Right atrium auricular region (tissue), 2 donors: ENCODE results near the gene TMEM243. TPM values are rescaled to one million over a fixed set of nuclear protein-coding genes. Genes with fewer than 3 reads are reported as not detected.

Experiments
- DNase-seq: peaks from one replicate; pipeline ENCODE4 v3.0.0-alpha.2; 2019; ENCODE audit warnings: low spot score
- H3K27ac ChIP-seq, 2 donors: fragments of 200-600 bp; sonication (generic); 1 replicate in 1 of 2; 2 replicates in 1 of 2; pipeline ENCODE4 v1.5.1; 2016 to 2019
- H3K27me3 ChIP-seq, 2 donors: fragments of 200-600 bp; sonication (generic); one replicate each; pipeline versions ENCODE4 v1.5.1 to v1.6.0; 2017 to 2019
- H3K36me3 ChIP-seq: fragments of 200-600 bp; sonication (generic); one replicate; pipeline ENCODE4 v1.5.1; 2016
- H3K4me1 ChIP-seq, 2 donors: fragments of 200-600 bp; sonication (generic); one replicate each; pipeline versions ENCODE4 v1.5.1 to v1.6.0; 2017 to 2019
- H3K4me3 ChIP-seq, 2 donors: fragments of 200-600 bp; sonication (generic); 1 replicate in 1 of 2; 2 replicates in 1 of 2; pipeline ENCODE4 v1.5.1; 2017 to 2019; ENCODE audit warnings: mild to moderate bottlenecking in 1 of 2, moderate library complexity in 1 of 2
- H3K9me3 ChIP-seq, 2 donors: fragments of 200-600 bp; sonication (generic); one replicate each; pipeline ENCODE4 v1.5.1; 2019
- total RNA-seq, 2 donors: library from RNA; depleted of rRNA; stranded (reverse); fragments of >200 nt; gene quantifications; one replicate each; pipeline ENCODE4 v1.1.0, GENCODE V29; 2016
- TF ChIP-seq, protein P1 (sequence below), 2 donors: fragments of 200-600 bp; sonication (generic); IDR thresholded peaks; one replicate each; pipeline ENCODE4 v1.5.1; 2019; ENCODE audit warnings: antibody characterized with exemption in 2 of 2

The TMEM243 gene
- total RNA-seq, 2 donors from 2014 or later: 5.6 to 17.9 TPM

- TF ChIP-seq, protein P1, sequence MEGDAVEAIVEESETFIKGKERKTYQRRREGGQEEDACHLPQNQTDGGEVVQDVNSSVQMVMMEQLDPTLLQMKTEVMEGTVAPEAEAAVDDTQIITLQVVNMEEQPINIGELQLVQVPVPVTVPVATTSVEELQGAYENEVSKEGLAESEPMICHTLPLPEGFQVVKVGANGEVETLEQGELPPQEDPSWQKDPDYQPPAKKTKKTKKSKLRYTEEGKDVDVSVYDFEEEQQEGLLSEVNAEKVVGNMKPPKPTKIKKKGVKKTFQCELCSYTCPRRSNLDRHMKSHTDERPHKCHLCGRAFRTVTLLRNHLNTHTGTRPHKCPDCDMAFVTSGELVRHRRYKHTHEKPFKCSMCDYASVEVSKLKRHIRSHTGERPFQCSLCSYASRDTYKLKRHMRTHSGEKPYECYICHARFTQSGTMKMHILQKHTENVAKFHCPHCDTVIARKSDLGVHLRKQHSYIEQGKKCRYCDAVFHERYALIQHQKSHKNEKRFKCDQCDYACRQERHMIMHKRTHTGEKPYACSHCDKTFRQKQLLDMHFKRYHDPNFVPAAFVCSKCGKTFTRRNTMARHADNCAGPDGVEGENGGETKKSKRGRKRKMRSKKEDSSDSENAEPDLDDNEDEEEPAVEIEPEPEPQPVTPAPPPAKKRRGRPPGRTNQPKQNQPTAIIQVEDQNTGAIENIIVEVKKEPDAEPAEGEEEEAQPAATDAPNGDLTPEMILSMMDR (IDR thresholded peaks at IDR 0.05): no peak
- Histone ChIP-seq H3K36me3 (no peaks in the 10 kb centered on the region), H3K9me3 (no peaks in the 10 kb centered on the region), H3K27me3 (no peaks in the 10 kb centered on the region), H3K4me3 (no peak overlapping the region), H3K27ac (no peak overlapping the region), H3K4me1 (peaks cover 0 to 13% of the 10 kb centered on the region in 2 donors)
- DNase-seq: no peak
Observed at GRCh38 chr7:87234949-87235348, 15.4 kb upstream of the TMEM243 start.

GRCh38 chr7:87231711-87232110 is 12.2 kb upstream of the TMEM243 start:
- Histone ChIP-seq H3K27ac (no peak overlapping the region), H3K4me3 (no peak overlapping the region), H3K4me1 (peaks cover 0 to 13% of the 10 kb centered on the region in 2 donors), H3K27me3 (no peaks in the 10 kb centered on the region), H3K36me3 (no peaks in the 10 kb centered on the region), H3K9me3 (no peaks in the 10 kb centered on the region)
- TF ChIP-seq, protein P1 (IDR thresholded peaks at IDR 0.05): no peak
- DNase-seq: no peak

DNA sequence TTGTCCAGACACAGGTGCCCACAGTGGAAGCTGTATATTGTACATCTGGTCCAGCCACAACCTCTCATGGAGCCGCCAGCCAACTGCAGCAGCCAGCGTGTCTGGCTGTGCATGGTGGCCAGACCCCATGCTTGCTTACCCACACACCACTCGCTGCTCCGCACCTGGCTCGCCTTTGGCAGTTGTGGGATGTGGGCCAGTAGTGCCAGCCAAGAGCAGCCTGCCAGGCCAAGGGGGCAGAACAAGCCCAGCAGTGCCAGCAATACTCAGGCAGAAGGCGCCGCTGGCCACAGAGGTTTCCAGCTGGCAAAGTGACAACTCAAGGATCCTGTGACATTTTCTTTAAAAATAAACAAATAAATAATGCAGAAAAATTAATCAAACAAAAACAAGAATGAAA is 11.7 kb upstream of the TMEM243 start:
- Histone ChIP-seq H3K27me3 (no peaks in the 10 kb centered on the region), H3K9me3 (no peaks in the 10 kb centered on the region), H3K27ac (no peak overlapping the region), H3K4me1 (peaks cover 0 to 13% of the 10 kb centered on the region in 2 donors), H3K36me3 (no peaks in the 10 kb centered on the region), H3K4me3 (no peak overlapping the region)
- TF ChIP-seq, protein P1 (IDR thresholded peaks at IDR 0.05): no peak
- DNase-seq: no peak

- Histone ChIP-seq H3K4me3 (no peak overlapping the region), H3K27me3 (no peaks in the 10 kb centered on the region), H3K27ac (no peak overlapping the region), H3K4me1 (peaks cover 0 to 7% of the 10 kb centered on the region in 2 donors), H3K36me3 (no peaks in the 10 kb centered on the region), H3K9me3 (no peaks in the 10 kb centered on the region)
- DNase-seq: no peak
- TF ChIP-seq, protein P1 (IDR thresholded peaks at IDR 0.05): no peak
Observed at GRCh38 chr7:87226495-87226894, 7.0 kb upstream of the TMEM243 start.

- Histone ChIP-seq H3K4me3 (no peak overlapping the region), H3K27ac (no peak overlapping the region), H3K36me3 (no peaks in the 10 kb centered on the region), H3K4me1 (peaks cover 0 to 7% of the 10 kb centered on the region in 2 donors), H3K9me3 (no peaks in the 10 kb centered on the region), H3K27me3 (no peaks in the 10 kb centered on the region)
- no peak for DNase-seq
- TF ChIP-seq, protein P1 (IDR thresholded peaks at IDR 0.05): no peak
Observed at GRCh38 chr7:87225696-87226095, 6.2 kb upstream of the TMEM243 start.

GRCh38 chr7:87223666-87224065 is 4.1 kb upstream of the TMEM243 start:
- Histone ChIP-seq H3K4me1 (peaks cover 0 to 9% of the 10 kb centered on the region in 2 donors), H3K36me3 (no peaks in the 10 kb centered on the region), H3K27ac (no peak overlapping the region), H3K4me3 (no peak overlapping the region), H3K27me3 (no peaks in the 10 kb centered on the region), H3K9me3 (no peaks in the 10 kb centered on the region)
- DNase-seq: no peak
- TF ChIP-seq, protein P1 (IDR thresholded peaks at IDR 0.05): no peak
